K562 (cell line): Measurements from ENCODE around the gene MECR. TPM values are rescaled to one million over a fixed set of nuclear protein-coding genes. Genes with fewer than 3 reads are reported as not detected.
A peak's percentile ranks its signal among the peaks of the same experiment; 100 is the strongest.

Experiments
- ATAC-seq: fragments of 200-7000 bp; cut with Tn5 transposase; 3 replicates; pipeline ENCODE4 v1.9.1; 2020; ENCODE audit warnings: moderate library complexity
- BruUV-seq: library from RNA; stranded (reverse); fragments of 400-500 nt; replicated peaks from 2 replicates; lab custom pipeline; 2021; lab: Mats Ljungman, UMichigan
- CTCF ChIA-PET: fragments of 300-600 bp; formaldehyde crosslinking; extraction: SDS; loops from one replicate; lab custom pipeline; 2021; ENCODE audit warnings: low intra/inter-chr PET ratio; lab: Yijun Ruan, JAX
- POLR2A ChIA-PET: fragments of 300-600, 350-650 bp; sonication (Branson Sonifier 250); formaldehyde crosslinking; extraction: SDS; loops from one replicate; lab custom pipeline; 2021; ENCODE audit warnings: antibody characterized with exemption, inconsistent platforms; lab: Yijun Ruan, JAX
- DNase-seq, 4 experiments: peaks; one replicate each; pipeline versions ENCODE4 v3.0.0 to v3.0.0-alpha.2; 2011 to 2018; ENCODE audit warnings: low spot score in 3 of 4, mixed read lengths in 3 of 4; ENCODE audit errors: extremely low read depth in 1 of 4
- FAIRE-seq: peaks from 2 replicates; lab custom pipeline; 2011; peaks lifted over from hg19 to GRCh38; lab: Jason Lieb, UNC
- H2AFZ ChIP-seq: 2 replicates; pipeline ENCODE4 v1.6.0; 2011; ENCODE audit warnings: low read depth, low read length, control low read depth, inconsistent platforms
- H3K27ac ChIP-seq: fragments of 200-600 bp; 3 replicates; pipeline ENCODE4 v1.8.0; 2011; ENCODE audit warnings: low read depth, mild to moderate bottlenecking, control low read depth, inconsistent platforms, low read length, moderate library complexity, mixed read lengths; ENCODE audit errors: extremely low read depth
- H3K27me3 ChIP-seq, 2 experiments: fragments of 300-600 bp in 1 of 2; 2 replicates in 1 of 2; 3 replicates in 1 of 2; pipeline versions ENCODE4 v1.6.0 to v1.8.0; 2011; ENCODE audit warnings: inconsistent platforms in 2 of 2, low read length in 2 of 2, mild to moderate bottlenecking in 1 of 2, mixed read lengths in 1 of 2, moderate library complexity in 1 of 2; ENCODE audit not compliant: control insufficient read depth in 2 of 2, insufficient read depth in 2 of 2
- H3K36me3 ChIP-seq: fragments of 300-600 bp; 3 replicates; pipeline ENCODE4 v1.8.0; 2011; ENCODE audit warnings: mild to moderate bottlenecking, low read length, inconsistent platforms; ENCODE audit not compliant: control insufficient read depth, insufficient read depth
- H3K4me1 ChIP-seq, 2 experiments: fragments of 200-600 bp in 1 of 2; replicated peaks in 1 of 2; 2 replicates in 1 of 2; 3 replicates in 1 of 2; pipeline versions ENCODE4 v1.5.1 to v1.8.0; 2011; ENCODE audit warnings: inconsistent platforms in 2 of 2, low read length in 2 of 2, mild to moderate bottlenecking in 1 of 2, mixed read lengths in 1 of 2, moderate library complexity in 1 of 2; ENCODE audit not compliant: control insufficient read depth in 2 of 2, insufficient read depth in 2 of 2
- H3K4me2 ChIP-seq: 2 replicates; pipeline ENCODE4 v1.6.1; 2011; ENCODE audit warnings: low read length, control low read depth, inconsistent platforms, mixed read lengths; ENCODE audit not compliant: insufficient read depth
- H3K4me3 ChIP-seq: fragments of 200-600 bp; sonication (generic), shearing (Covaris generic); 2 replicates; pipeline ENCODE4 v1.5.1; 2016; ENCODE audit warnings: control low read depth, inconsistent platforms
- H3K79me2 ChIP-seq: fragments of 200-600 bp; 3 replicates; pipeline ENCODE4 v1.8.0; 2011; ENCODE audit warnings: low read length, inconsistent platforms; ENCODE audit not compliant: control insufficient read depth, insufficient read depth
- H3K9ac ChIP-seq, 2 experiments: 2 replicates each; pipeline versions ENCODE4 v1.6.0 to v1.6.1; 2011; ENCODE audit warnings: low read depth in 2 of 2, low read length in 2 of 2, control low read depth in 1 of 2, inconsistent platforms in 1 of 2, mild to moderate bottlenecking in 1 of 2, mixed read lengths in 1 of 2; ENCODE audit not compliant: insufficient read depth in 1 of 2
- H3K9me1 ChIP-seq: one replicate; pipeline ENCODE4 v1.6.0; 2011; ENCODE audit warnings: inconsistent platforms, mild to moderate bottlenecking, low read length, moderate library complexity; ENCODE audit not compliant: control insufficient read depth, insufficient read depth
- H3K9me3 ChIP-seq: replicated peaks from 2 replicates; pipeline ENCODE4 v1.5.1; 2011; ENCODE audit warnings: low read depth, low read length, inconsistent platforms; ENCODE audit not compliant: control insufficient read depth, insufficient read depth
- H4K20me1 ChIP-seq: replicated peaks from 2 replicates; pipeline ENCODE4 v1.6.1; 2011; ENCODE audit warnings: low read length, inconsistent platforms, mixed read lengths; ENCODE audit not compliant: control insufficient read depth, insufficient read depth
- ARHGAP35 ChIP-seq: fragments of 450-650 bp; IDR thresholded peaks from 2 replicates; pipeline ENCODE4 v1.6.1; 2018; ENCODE audit not compliant: partially characterized antibody
- NFYB ChIP-seq: IDR thresholded peaks from 2 replicates; pipeline ENCODE4 v1.6.1; 2011; ENCODE audit warnings: mild to moderate bottlenecking, moderate library complexity; ENCODE audit not compliant: insufficient read length; ENCODE audit errors: extremely low read depth
- SMC3 ChIP-seq: conservative IDR thresholded peaks from 2 replicates; pipeline ENCODE4 v1.6.1; 2011; ENCODE audit warnings: low read depth, low read length, improper control_type of control experiment; ENCODE audit not compliant: insufficient read depth
- TEAD2 ChIP-seq: fragments of 450-650 bp; IDR thresholded peaks from 2 replicates; pipeline ENCODE4 v1.6.1; 2016; ENCODE audit warnings: missing genetic modification characterization, control low read depth, missing compliant biosample characterization
- ZNF253 ChIP-seq: fragments of 250-450 bp; sonication (Bioruptor Pico); conservative IDR thresholded peaks from 2 replicates; pipeline ENCODE4 v1.6.1; 2021; ENCODE audit warnings: mild to moderate bottlenecking
- WGBS: fragments of 100-300 bp; shearing (Covaris generic); methylation state at CpG from one replicate; pipeline ENCODE4 v1.1.6; 2016; ENCODE audit warnings: low coverage, mixed read lengths; ENCODE audit not compliant: insufficient coverage; ENCODE audit errors: missing lambda C conversion rate; 5-methylcytosine and 5-hydroxymethylcytosine counted together
- in situ Hi-C: fragments of 300-500 bp; cut with MboI; formaldehyde crosslinking; loops from 4 replicates; pipeline ENCODE4 v1.15.0; 2018; ENCODE audit warnings: inconsistent platforms, mixed read lengths
- intact Hi-C: fragments of 100-400 bp; cut with micrococcal nuclease; formaldehyde crosslinking; loops from 2 replicates; pipeline ENCODE4 v1.14.2; 2022
- polyA plus RNA-seq, 8 experiments: library from polyadenylated mRNA; depleted of rRNA in 4 of 8; stranded (reverse) in 5 of 8; unstranded in 3 of 8; fragments of >200 nt; fragmentation: Nextera tagmentation in 2 of 8; fragmentation: Illumina TruSeq in 1 of 8; extraction: Ambion mirVana in 2 of 8; extraction: Trizol in 1 of 8; gene quantifications; 2 replicates each; pipeline versions ENCODE4 v1.2.1 to v1.2.3, GENCODE V29; 2011 to 2014; ENCODE audit warnings: inconsistent platforms in 1 of 8, missing spikeins in 1 of 8
- total RNA-seq, 7 experiments: library from RNA; depleted of rRNA in 6 of 7; stranded (reverse); fragments of >200 nt in 6 of 7; fragmentation: Illumina TruSeq in 2 of 7; extraction: Trizol in 2 of 7; gene quantifications; 2 replicates each; pipeline versions ENCODE4 v1.2.1 to v1.2.3, GENCODE V29; 2011 to 2021; ENCODE audit warnings: low replicate concordance in 1 of 7
- TF ChIP-seq, protein P1 (sequence below): fragments of 250-450 bp; sonication (Bioruptor Pico); IDR thresholded peaks from 2 replicates; pipeline ENCODE4 v1.8.0; 2022; ENCODE audit warnings: inconsistent platforms, mild to moderate bottlenecking, moderate library complexity, borderline replicate concordance
- TF ChIP-seq, protein P2 (sequence below): fragments of 250-450 bp; sonication (Bioruptor Pico); IDR thresholded peaks from 2 replicates; pipeline ENCODE4 v1.4.0; 2020; ENCODE audit warnings: borderline replicate concordance
- TF ChIP-seq, protein P3 (sequence below): sonication (generic); formaldehyde crosslinking; IDR thresholded peaks from 2 replicates; pipeline ENCODE4 v1.8.1; 2023; ENCODE audit warnings: mild to moderate bottlenecking, missing genetic modification reagents

The MECR gene
- total and polyA plus RNA-seq, 9 of the 15 experiments (the other 6 are each of a cell fraction or from before 2014, with no cell fraction given) = 10.4 to 58.6 (median 42.9) TPM

DNA sequence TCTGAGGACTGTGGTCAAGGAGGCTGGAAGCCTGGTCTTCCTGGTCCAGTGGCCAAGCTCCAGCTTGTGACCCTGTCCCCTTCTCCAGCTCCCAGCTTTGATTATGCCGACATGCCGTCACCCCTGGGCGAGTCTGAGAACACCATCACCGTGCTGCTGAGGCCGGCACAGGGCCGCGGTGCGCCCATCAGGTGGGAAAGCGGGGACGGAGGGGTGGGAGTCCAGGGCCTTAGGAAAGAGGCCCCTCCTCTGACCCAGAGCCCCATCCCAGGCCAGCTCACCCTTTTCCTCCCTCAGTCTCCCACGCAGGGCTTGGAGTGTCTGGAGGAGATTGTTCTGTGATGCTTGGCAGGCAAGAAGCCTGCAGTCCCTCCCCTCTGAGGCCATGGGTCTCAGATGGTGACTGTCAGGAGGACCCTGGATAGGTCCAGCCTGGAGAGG, 49.2 kb upstream of the MECR start:
- H3K36me3 ChIP-seq = no peaks in the 10 kb centered on the region
- no peaks in the 10 kb centered on the region for H4K20me1 ChIP-seq
- ChIA-PET CTCF (no interaction called here), POLR2A (interaction anchor here (0.7 to 1.2 kb wide), 4 partner anchors 9 to 114 kb away, joined by 3 to 4 read pairs (median 4); no protein-coding TSS in a partner anchor)
- H3K4me3 ChIP-seq = no peak overlapping the region
- intact Hi-C loops (no loop called here), in situ Hi-C loops (no loop called here)
- H2AFZ ChIP-seq = no peak overlapping the region
- DNase-seq (no peak), FAIRE-seq (no peak), ATAC-seq (no peak)
- H3K27me3 ChIP-seq = peaks cover 8 to 23% of the 10 kb centered on the region in 2 experiments
- peak overlapping the region in 1 of 2 experiments; percentile 41; a peak in 1 of 4 replicates for H3K9ac ChIP-seq
- no peaks in the 10 kb centered on the region for H3K79me2 ChIP-seq
- 2% methylated on average over 11 of the region's 11 CpGs for WGBS
- H3K4me1 ChIP-seq = peaks cover 11 to 24% of the 10 kb centered on the region in 2 experiments; a peak in 4 of 5 replicates
- H3K4me2 ChIP-seq = no peak overlapping the region
- TF ChIP-seq, protein P1, sequence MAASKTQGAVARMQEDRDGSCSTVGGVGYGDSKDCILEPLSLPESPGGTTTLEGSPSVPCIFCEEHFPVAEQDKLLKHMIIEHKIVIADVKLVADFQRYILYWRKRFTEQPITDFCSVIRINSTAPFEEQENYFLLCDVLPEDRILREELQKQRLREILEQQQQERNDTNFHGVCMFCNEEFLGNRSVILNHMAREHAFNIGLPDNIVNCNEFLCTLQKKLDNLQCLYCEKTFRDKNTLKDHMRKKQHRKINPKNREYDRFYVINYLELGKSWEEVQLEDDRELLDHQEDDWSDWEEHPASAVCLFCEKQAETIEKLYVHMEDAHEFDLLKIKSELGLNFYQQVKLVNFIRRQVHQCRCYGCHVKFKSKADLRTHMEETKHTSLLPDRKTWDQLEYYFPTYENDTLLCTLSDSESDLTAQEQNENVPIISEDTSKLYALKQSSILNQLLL (CRISPR knock-in tag) = no peak
- TF ChIP-seq ARHGAP35 = no peak
- no TSS peak for BruUV-seq
- H3K9me3 ChIP-seq = no peaks in the 10 kb centered on the region
- no peaks in the 10 kb centered on the region for H3K9me1 ChIP-seq
- no peak overlapping the region for H3K27ac ChIP-seq

- ChIA-PET CTCF (no interaction called here), POLR2A (interaction anchor here (0.7 to 1.2 kb wide), 3 partner anchors 8 to 28 kb away, joined by 3 to 4 read pairs (median 4); no protein-coding TSS in a partner anchor)
- H3K4me2 ChIP-seq = no peak overlapping the region
- intact Hi-C loops = no loop called here
- ATAC-seq (no peak), FAIRE-seq (no peak), DNase-seq (no peak)
- H3K4me1 ChIP-seq = peaks cover 11 to 22% of the 10 kb centered on the region in 2 experiments; a peak in 4 of 5 replicates
- no peak overlapping the region for H2AFZ ChIP-seq
- H3K9me1 ChIP-seq = no peaks in the 10 kb centered on the region
- no peaks in the 10 kb centered on the region for H3K9me3 ChIP-seq
- no peaks in the 10 kb centered on the region for H3K79me2 ChIP-seq
- 5% methylated on average over 13 of the region's 13 CpGs for WGBS
- peaks cover 9 to 28% of the 10 kb centered on the region in 2 experiments for H3K27me3 ChIP-seq
- no peak overlapping the region for H3K9ac ChIP-seq
- no peaks in the 10 kb centered on the region for H3K36me3 ChIP-seq
- no peaks in the 10 kb centered on the region for H4K20me1 ChIP-seq
- no peak overlapping the region for H3K27ac ChIP-seq
- H3K4me3 ChIP-seq = no peak overlapping the region
- BruUV-seq = no TSS peak
- in situ Hi-C loops = no loop called here
- TF ChIP-seq SMC3 (no peak), ZNF253 (no peak), TEAD2 (no peak), NFYB (no peak)
- TF ChIP-seq, protein P2, sequence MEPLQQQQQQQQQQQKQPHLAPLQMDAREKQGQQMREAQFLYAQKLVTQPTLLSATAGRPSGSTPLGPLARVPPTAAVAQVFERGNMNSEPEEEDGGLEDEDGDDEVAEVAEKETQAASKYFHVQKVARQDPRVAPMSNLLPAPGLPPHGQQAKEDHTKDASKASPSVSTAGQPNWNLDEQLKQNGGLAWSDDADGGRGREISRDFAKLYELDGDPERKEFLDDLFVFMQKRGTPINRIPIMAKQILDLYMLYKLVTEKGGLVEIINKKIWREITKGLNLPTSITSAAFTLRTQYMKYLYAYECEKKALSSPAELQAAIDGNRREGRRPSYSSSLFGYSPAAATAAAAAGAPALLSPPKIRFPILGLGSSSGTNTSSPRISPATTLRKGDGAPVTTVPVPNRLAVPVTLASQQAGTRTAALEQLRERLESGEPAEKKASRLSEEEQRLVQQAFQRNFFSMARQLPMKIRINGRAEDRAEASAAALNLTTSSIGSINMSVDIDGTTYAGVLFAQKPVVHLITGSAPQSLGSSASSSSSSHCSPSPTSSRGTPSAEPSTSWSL (CRISPR knock-in tag) = no peak
- TF ChIP-seq, protein P3, sequence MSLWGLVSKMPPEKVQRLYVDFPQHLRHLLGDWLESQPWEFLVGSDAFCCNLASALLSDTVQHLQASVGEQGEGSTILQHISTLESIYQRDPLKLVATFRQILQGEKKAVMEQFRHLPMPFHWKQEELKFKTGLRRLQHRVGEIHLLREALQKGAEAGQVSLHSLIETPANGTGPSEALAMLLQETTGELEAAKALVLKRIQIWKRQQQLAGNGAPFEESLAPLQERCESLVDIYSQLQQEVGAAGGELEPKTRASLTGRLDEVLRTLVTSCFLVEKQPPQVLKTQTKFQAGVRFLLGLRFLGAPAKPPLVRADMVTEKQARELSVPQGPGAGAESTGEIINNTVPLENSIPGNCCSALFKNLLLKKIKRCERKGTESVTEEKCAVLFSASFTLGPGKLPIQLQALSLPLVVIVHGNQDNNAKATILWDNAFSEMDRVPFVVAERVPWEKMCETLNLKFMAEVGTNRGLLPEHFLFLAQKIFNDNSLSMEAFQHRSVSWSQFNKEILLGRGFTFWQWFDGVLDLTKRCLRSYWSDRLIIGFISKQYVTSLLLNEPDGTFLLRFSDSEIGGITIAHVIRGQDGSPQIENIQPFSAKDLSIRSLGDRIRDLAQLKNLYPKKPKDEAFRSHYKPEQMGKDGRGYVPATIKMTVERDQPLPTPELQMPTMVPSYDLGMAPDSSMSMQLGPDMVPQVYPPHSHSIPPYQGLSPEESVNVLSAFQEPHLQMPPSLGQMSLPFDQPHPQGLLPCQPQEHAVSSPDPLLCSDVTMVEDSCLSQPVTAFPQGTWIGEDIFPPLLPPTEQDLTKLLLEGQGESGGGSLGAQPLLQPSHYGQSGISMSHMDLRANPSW (CRISPR knock-in tag) = no peak
Measured at GRCh38 chr1:29279406-29279805, 48.7 kb upstream of the MECR start.
